ENCODE data around the gene HEYL. TPM values are rescaled to one million over a fixed set of nuclear protein-coding genes. Genes with fewer than 3 reads are reported as not detected.

Gene HEYL
- total and polyA plus RNA-seq, 11 donors, result 7.0 to 35.2 (median 18.8) TPM

- H3K36me3 ChIP-seq, result peaks cover 0 to 47% (median 12%) of the 10 kb centered on the region in 9 donors
- ATAC-seq (peak; percentile 84 to 94 (median 88)), DNase-seq (peak; percentile 86 to 95 (median 91))
- peak overlapping the region; percentile 52 to 93 (median 80) for H3K27ac ChIP-seq
- TF ChIP-seq POLR2A (IDR thresholded peaks at IDR 0.05) (no peak), CTCF (IDR thresholded peaks at IDR 0.05) (no peak)
- WGBS, 4 donors, result 31 to 40% (median 37%) methylated on average over 6 to 11 of the region's 11 CpGs
- H3K4me3 ChIP-seq, result peak overlapping the region in 1 of 12 donors; percentile 5
- H3K4me1 ChIP-seq, result peaks cover 0 to 62% (median 43%) of the 10 kb centered on the region in 12 donors
- H3K9me3 ChIP-seq, result peaks cover 0 to 2% (median 0%) of the 10 kb centered on the region in 12 donors
- intact Hi-C loops (cut with DNase I), result no loop called here
- no peaks in the 10 kb centered on the region for H3K27me3 ChIP-seq
These were observed 13.8 kb downstream of the HEYL start for GRCh38 chr1:39625462-39626273.

GRCh38 chr1:39625009-39625408 is 14.4 kb downstream of the HEYL start:
- Histone ChIP-seq H3K27me3 (no peaks in the 10 kb centered on the region), H3K9me3 (peaks cover 0 to 7% (median 0%) of the 10 kb centered on the region in 12 donors), H3K36me3 (peaks cover 0 to 41% (median 11%) of the 10 kb centered on the region in 9 donors), H3K27ac (peak overlapping the region; percentile 42 to 91 (median 79)), H3K4me3 (no peak overlapping the region), H3K4me1 (peaks cover 0 to 62% (median 41%) of the 10 kb centered on the region in 12 donors)
- intact Hi-C loops (cut with DNase I), result no loop called here
- 42 to 48% (median 44%) methylated on average over 8 of the region's 8 CpGs for WGBS, 4 donors
- peak in 1 of 4 donors; percentile 0 for ATAC-seq
- TF ChIP-seq CTCF (IDR thresholded peaks at IDR 0.05), result no peak
- TF ChIP-seq POLR2A (IDR thresholded peaks at IDR 0.05), result no peak
- no peak for DNase-seq

- H3K4me1 ChIP-seq, result peaks cover 0 to 52% (median 41%) of the 10 kb centered on the region in 12 donors
- peak overlapping the region in 7 of 12 donors; percentile 11 to 91 (median 40) for H3K27ac ChIP-seq
- DNase-seq (peak; percentile 61 to 89 (median 85)), ATAC-seq (peak; percentile 23 to 63 (median 42))
- no peak overlapping the region for H3K4me3 ChIP-seq
- 18 to 40% (median 33%) methylated on average over 5 to 6 of the region's 6 CpGs for WGBS, 4 donors
- H3K27me3 ChIP-seq, result no peaks in the 10 kb centered on the region
- intact Hi-C loops (cut with DNase I), result no loop called here
- H3K36me3 ChIP-seq, result peaks cover 0 to 21% (median 0%) of the 10 kb centered on the region in 9 donors
- H3K9me3 ChIP-seq, result peaks cover 0 to 7% (median 0%) of the 10 kb centered on the region in 12 donors
- TF ChIP-seq POLR2A (IDR thresholded peaks at IDR 0.05) (peak in 1 of 2 donors; percentile 9), CTCF (IDR thresholded peaks at IDR 0.05) (peak in 2 of 12 donors; percentile 14 to 19)
These were observed 16.4 kb downstream of the HEYL start for GRCh38 chr1:39623053-39623452.

GRCh38 chr1:39622427-39622826 is 17.0 kb downstream of the HEYL start:
- H3K9me3 ChIP-seq, result peaks cover 0 to 7% (median 0%) of the 10 kb centered on the region in 12 donors
- DNase-seq (no peak), ATAC-seq (no peak)
- no peak overlapping the region for H3K4me3 ChIP-seq
- intact Hi-C loops (cut with DNase I), result no loop called here
- TF ChIP-seq CTCF (IDR thresholded peaks at IDR 0.05) (no peak), POLR2A (IDR thresholded peaks at IDR 0.05) (no peak)
- peaks cover 0 to 15% (median 0%) of the 10 kb centered on the region in 9 donors for H3K36me3 ChIP-seq
- H3K27ac ChIP-seq, result peak overlapping the region in 7 of 12 donors; percentile 11 to 91 (median 40)
- H3K27me3 ChIP-seq, result no peaks in the 10 kb centered on the region
- peaks cover 0 to 55% (median 41%) of the 10 kb centered on the region in 12 donors for H3K4me1 ChIP-seq
- WGBS, 4 donors, result 95 to 98% (median 96%) methylated on average over 3 of the region's 3 CpGs

Measured in heart left ventricle (tissue), 16 donors.